HG02970 (cell line): ENCODE results near the gene CD163L1.
"Not testable (repeated sequence)": the region's sequence is repeated elsewhere in the genome, so short reads cannot be mapped to it uniquely, and the experiment has no call there.

Experiments used
- ATAC-seq: cut with Tn5 transposase; IDR thresholded peaks from one replicate; pipeline ENCODE4 v1.9.1; 2021; ENCODE audit warnings: mild to moderate bottlenecking, moderate library complexity, moderate number of reproducible peaks; ENCODE audit not compliant: unreplicated experiment, low FRiP score

CD163L1 gene

GRCh38 chr12:7444076-7444475 is at the start of gene CD163L1:
Gene CD163L1, minus strand, starts transcription at chr12:7444153. Its CDS starts 26 bp downstream, at chr12:7444127.
- no peak for ATAC-seq

- no peak for ATAC-seq
Observed at GRCh38 chr12:7493006-7493405, 49.1 kb upstream of the CD163L1 start.

GRCh38 chr12:7486512-7486911 is 42.6 kb upstream of the CD163L1 start:
- no peak for ATAC-seq

- ATAC-seq, result no peak
Observed at GRCh38 chr12:7485095-7485494, 41.1 kb upstream of the CD163L1 start.

GRCh38 chr12:7483343-7483742 is 39.4 kb upstream of the CD163L1 start:
- no peak for ATAC-seq

- ATAC-seq, result no peak
Observed at GRCh38 chr12:7479771-7480170, 35.8 kb upstream of the CD163L1 start.

- no peak for ATAC-seq
Observed at GRCh38 chr12:7472060-7472459, 28.1 kb upstream of the CD163L1 start.

GRCh38 chr12:7460375-7461259 is 16.7 kb upstream of the CD163L1 start:
- no peak for ATAC-seq

- no peak for ATAC-seq
Observed at GRCh38 chr12:7459973-7460372, 16.0 kb upstream of the CD163L1 start.

- no peak for ATAC-seq
Observed at GRCh38 chr12:7451756-7452155, 7.8 kb upstream of the CD163L1 start.

- no peak for ATAC-seq
Observed at GRCh38 chr12:7450667-7451066, 6.7 kb upstream of the CD163L1 start.

GRCh38 chr12:7448099-7448498 is 4.1 kb upstream of the CD163L1 start:
- ATAC-seq, result no peak

GRCh38 chr12:7444537-7444936 is 584 bp upstream of the CD163L1 start:
- no peak for ATAC-seq

- ATAC-seq, result no peak
Observed at GRCh38 chr12:7441216-7441615, 2.7 kb downstream of the CD163L1 start.

GRCh38 chr12:7439579-7440505 is 4.1 kb downstream of the CD163L1 start:
- no peak for ATAC-seq

GRCh38 chr12:7438291-7438995 is 5.5 kb downstream of the CD163L1 start:
- not testable (repeated sequence) for ATAC-seq

- ATAC-seq, result not testable (repeated sequence)
Observed at GRCh38 chr12:7437494-7437893, 6.5 kb downstream of the CD163L1 start.

- ATAC-seq, result no peak
Observed at GRCh38 chr12:7434670-7435069, 9.3 kb downstream of the CD163L1 start.

- no peak for ATAC-seq
Observed at GRCh38 chr12:7433276-7433822, 10.6 kb downstream of the CD163L1 start.

GRCh38 chr12:7431993-7432685 is 11.8 kb downstream of the CD163L1 start:
- no peak for ATAC-seq
